HFFc6 (cell line): ENCODE results near the gene LMCD1. TPM values are rescaled to one million over a fixed set of nuclear protein-coding genes. Genes with fewer than 3 reads are reported as not detected.

ENCODE experiments used
- DNase-seq: peaks from one replicate; pipeline ENCODE4 v3.0.0-alpha.2; 2018
- H3K27ac Mint-ChIP-seq: 2 replicates; pipeline ENCODE4 v1.8.0; 2020; ENCODE audit warnings: mild to moderate bottlenecking, mixed read lengths
- H3K27me3 Mint-ChIP-seq: 2 replicates; pipeline ENCODE4 v1.8.0; 2021; ENCODE audit warnings: mild to moderate bottlenecking, moderate library complexity, mixed read lengths; ENCODE audit not compliant: insufficient read depth
- H3K36me3 Mint-ChIP-seq: 2 replicates; pipeline ENCODE4 v1.8.0; 2021; ENCODE audit warnings: low read depth, mixed read lengths
- H3K4me1 Mint-ChIP-seq: 2 replicates; pipeline ENCODE4 v1.8.0; 2020; ENCODE audit warnings: low read depth, mixed read lengths
- H3K4me3 Mint-ChIP-seq: 2 replicates; pipeline ENCODE4 v1.8.0; 2020; ENCODE audit warnings: mild to moderate bottlenecking, moderate library complexity, mixed read lengths
- H3K9me3 Mint-ChIP-seq: 2 replicates; pipeline ENCODE4 v1.8.0; 2020; ENCODE audit warnings: mild to moderate bottlenecking, mixed read lengths
- total RNA-seq, 6 experiments: library from RNA; stranded (reverse); fragmentation: NEBNext Ultra II Directional; extraction: Animal tissue kit (Norgen Biotek cat#: 25700); gene quantifications; 2 replicates in 1 of 6; 3 replicates in 5 of 6; pipeline ENCODE4 v1.2.3, GENCODE V29; 2021
- TF ChIP-seq, protein P1 (sequence below): fragments of 200-600 bp; sonication (generic); IDR thresholded peaks from 2 replicates; pipeline ENCODE4 v1.5.0; 2021; ENCODE audit warnings: antibody characterized with exemption, mild to moderate bottlenecking

The LMCD1 gene
- total RNA-seq, 6 experiments from 2014 or later, result 20.1 to 50.6 (median 23.3) TPM

DNA sequence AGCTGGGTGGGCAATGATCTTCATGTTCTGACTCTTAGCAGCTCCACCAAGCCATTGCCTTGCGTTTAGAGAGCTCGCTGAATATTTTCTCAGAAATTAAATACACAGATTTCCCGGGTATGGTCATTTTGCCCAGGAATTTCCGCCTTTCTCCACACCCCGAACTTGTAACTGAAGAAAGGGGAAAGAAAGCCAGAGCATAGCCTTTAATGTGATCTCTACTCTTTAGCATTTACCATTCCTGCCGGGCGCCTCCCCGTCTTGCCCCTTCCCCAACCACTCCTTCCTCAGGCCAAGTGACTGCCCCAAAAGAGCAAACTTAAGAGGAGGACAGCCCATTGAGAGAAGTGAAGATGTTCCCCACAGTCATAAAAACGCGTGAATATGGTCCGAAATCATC, 53.1 kb downstream of the LMCD1 start:
- no peak for DNase-seq
- TF ChIP-seq, protein P1, sequence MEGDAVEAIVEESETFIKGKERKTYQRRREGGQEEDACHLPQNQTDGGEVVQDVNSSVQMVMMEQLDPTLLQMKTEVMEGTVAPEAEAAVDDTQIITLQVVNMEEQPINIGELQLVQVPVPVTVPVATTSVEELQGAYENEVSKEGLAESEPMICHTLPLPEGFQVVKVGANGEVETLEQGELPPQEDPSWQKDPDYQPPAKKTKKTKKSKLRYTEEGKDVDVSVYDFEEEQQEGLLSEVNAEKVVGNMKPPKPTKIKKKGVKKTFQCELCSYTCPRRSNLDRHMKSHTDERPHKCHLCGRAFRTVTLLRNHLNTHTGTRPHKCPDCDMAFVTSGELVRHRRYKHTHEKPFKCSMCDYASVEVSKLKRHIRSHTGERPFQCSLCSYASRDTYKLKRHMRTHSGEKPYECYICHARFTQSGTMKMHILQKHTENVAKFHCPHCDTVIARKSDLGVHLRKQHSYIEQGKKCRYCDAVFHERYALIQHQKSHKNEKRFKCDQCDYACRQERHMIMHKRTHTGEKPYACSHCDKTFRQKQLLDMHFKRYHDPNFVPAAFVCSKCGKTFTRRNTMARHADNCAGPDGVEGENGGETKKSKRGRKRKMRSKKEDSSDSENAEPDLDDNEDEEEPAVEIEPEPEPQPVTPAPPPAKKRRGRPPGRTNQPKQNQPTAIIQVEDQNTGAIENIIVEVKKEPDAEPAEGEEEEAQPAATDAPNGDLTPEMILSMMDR, result no peak

DNA sequence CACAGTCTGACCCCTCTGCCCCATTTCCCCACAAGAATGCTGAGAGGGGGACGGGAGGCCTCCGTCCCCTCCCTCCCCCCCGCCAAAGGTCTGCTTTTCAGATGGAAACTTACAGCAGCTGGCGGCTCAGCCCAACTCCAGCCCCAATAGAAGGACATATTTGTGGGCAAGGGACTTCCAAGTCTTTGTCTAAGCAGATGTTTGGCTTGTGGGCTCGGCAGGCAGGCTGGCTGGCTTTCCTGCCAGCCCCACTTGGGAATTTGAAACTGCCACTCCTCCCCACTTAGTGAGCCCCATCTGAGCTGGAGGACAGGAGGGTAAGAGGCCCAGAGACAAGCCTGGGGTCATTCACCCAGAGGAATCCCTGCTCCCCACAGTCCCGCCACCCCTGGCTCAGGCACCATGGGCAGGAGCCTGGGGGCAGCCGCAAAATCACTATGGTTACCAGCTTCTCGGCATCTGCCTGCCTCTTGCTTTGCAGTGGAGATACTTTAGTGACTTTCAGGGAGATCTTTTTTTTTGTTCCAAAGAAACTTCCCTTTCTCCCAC, 53.6 kb downstream of the LMCD1 start:
- Mint-ChIP-seq H3K36me3 (peaks cover 5% of the 10 kb centered on the region; the same call in 1 of the 2 replicates), H3K27ac (peak overlapping the region; percentile 71), H3K27me3 (peaks cover 3% of the 10 kb centered on the region; the same call in 1 of the 2 replicates), H3K4me3 (peak overlapping the region; percentile 65), H3K4me1 (peaks cover 27% of the 10 kb centered on the region), H3K9me3 (no peaks in the 10 kb centered on the region)
- TF ChIP-seq, protein P1, result no peak
- DNase-seq, result peak; percentile 57

More for the DNA sequence above, 53.1 kb downstream of the LMCD1 start:
- Mint-ChIP-seq H3K9me3 (no peaks in the 10 kb centered on the region), H3K27ac (peak overlapping the region; percentile 71), H3K4me3 (peak overlapping the region; percentile 65), H3K27me3 (peaks cover 3% of the 10 kb centered on the region; the same call in 1 of the 2 replicates), H3K36me3 (peaks cover 5% of the 10 kb centered on the region; the same call in 1 of the 2 replicates), H3K4me1 (peaks cover 22% of the 10 kb centered on the region)

DNA sequence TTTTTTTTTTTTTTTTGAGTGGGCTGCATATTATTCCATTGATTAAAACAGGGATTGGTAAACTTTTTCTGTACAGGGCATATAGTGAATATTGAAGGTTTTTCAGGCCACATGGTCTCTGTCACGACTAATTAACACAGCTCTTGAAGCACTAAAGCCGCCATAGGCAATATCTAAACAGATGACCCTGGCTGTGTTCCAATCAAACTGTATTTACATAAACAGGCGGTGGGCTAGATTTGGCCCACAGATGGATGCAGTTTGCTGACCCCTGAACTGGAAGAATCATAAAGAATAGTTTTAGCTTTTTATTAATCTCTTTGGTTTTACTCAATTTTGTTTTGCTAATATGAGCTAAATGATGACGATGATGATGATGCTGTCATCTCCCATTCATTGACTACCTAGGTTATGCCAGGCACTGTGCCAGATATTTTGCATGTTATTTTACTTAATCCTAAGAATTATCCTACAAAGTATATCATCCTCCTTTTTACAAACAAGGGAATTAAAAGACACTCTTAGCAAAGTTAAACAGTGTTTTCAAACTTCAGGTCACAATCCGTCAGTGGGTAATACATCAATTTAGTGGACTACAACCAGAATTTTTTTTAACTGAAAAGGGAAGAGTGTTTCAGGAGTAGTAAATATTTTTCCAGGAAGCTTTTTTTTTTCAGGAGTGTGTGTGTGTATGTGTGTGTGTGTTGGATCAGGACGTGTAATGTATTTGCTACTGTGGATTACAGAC, 54.3 kb downstream of the LMCD1 start:
- Mint-ChIP-seq H3K27ac (no peak overlapping the region; the same call in 1 of the 2 replicates), H3K9me3 (no peaks in the 10 kb centered on the region), H3K27me3 (peaks cover 3% of the 10 kb centered on the region; the same call in 1 of the 2 replicates), H3K4me1 (peaks cover 34% of the 10 kb centered on the region), H3K36me3 (peaks cover 5% of the 10 kb centered on the region; the same call in 1 of the 2 replicates), H3K4me3 (no peak overlapping the region)
- TF ChIP-seq, protein P1, result no peak
- DNase-seq, result no peak

DNA sequence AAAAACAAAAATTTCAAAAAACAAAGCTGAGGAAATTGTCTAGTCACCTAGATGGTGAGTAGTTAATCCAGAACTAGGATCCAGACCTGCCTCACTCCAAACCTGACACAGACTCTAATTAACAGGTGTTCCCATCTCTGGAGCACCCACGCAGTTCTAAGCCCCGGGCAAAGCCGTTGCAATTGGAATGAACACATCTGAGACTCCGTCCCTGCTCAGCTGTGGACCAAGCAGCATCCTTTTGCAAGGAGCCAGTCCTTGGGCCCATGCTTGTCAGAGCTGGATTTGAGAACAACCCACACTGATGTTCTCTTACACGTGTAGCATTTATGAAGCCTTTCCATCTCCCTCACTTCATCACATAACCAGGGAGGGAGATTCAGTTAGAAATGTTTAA, 54.8 kb downstream of the LMCD1 start:
- Mint-ChIP-seq H3K4me1 (peaks cover 39% of the 10 kb centered on the region), H3K27me3 (peaks cover 3% of the 10 kb centered on the region; the same call in 1 of the 2 replicates)

DNA sequence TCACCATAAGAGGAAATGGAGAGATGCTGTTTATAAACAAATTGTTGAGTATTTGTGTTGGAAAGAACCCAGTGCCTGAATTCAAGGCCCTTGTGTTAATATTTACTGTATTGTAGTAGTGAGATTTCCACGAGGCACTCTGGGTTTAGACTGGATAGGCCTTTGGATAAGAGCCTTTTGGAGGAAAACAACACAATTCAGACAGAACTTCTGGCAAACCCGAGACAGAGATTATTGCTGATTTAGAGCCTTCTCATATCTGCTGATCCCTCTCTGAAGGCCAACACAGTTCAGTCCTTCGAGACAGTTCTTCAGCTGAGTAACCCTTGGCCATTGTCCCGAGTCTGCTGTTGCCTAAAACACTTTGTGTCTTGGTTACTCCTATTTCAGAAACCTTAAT, 55.7 kb downstream of the LMCD1 start:
- H3K9me3 Mint-ChIP-seq, result no peaks in the 10 kb centered on the region
- peaks cover 44% of the 10 kb centered on the region for H3K4me1 Mint-ChIP-seq
- peaks cover 3% of the 10 kb centered on the region; the same call in 1 of the 2 replicates for H3K27me3 Mint-ChIP-seq
- no peak overlapping the region for H3K27ac Mint-ChIP-seq
- DNase-seq, result no peak
- H3K4me3 Mint-ChIP-seq, result no peak overlapping the region
- TF ChIP-seq, protein P1, result no peak
- peaks cover 5% of the 10 kb centered on the region; the same call in 1 of the 2 replicates for H3K36me3 Mint-ChIP-seq

More for the DNA sequence above, 54.8 kb downstream of the LMCD1 start:
- no peak overlapping the region for H3K27ac Mint-ChIP-seq
- no peak overlapping the region for H3K4me3 Mint-ChIP-seq
- no peak for DNase-seq
- H3K36me3 Mint-ChIP-seq, result peaks cover 5% of the 10 kb centered on the region; the same call in 1 of the 2 replicates
- TF ChIP-seq, protein P1, result no peak
- no peaks in the 10 kb centered on the region for H3K9me3 Mint-ChIP-seq
